Measurements from ENCODE around the gene ADAMTS12. TPM values are rescaled to one million over a fixed set of nuclear protein-coding genes. Genes with fewer than 3 reads are reported as not detected.

Gene ADAMTS12
- total RNA-seq, 1 experiment from 2014 or later, result 0.05 TPM

DNA sequence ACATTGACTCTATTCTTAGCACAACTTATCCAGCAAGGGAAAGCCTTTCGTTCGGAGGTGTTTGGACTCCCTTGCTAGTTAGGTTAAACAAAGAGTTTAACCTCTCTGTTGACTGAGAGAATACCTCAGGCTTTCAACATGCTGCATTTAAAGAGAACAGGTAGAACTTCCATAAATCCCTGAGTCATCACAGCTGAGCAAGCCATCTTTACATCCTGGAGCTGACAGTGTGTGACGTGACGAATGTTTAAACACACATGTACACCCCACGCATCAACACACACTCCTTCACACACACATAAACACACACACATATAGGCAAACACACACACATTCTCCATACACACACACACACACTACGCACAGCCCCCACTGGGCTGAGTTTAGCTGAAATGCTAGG lies 152.8 kb downstream of the ADAMTS12 start:
- Histone ChIP-seq H3K4me1 (ENCODE audit: control insufficient read depth in 1 of 2, insufficient read depth in 2 of 2, low read length in 2 of 2) (no peaks in the 10 kb centered on the region), H4K20me1 (ENCODE audit: insufficient read depth) (no peaks in the 10 kb centered on the region), H3K36me3 (ENCODE audit: control insufficient read depth in 1 of 2, insufficient read depth in 2 of 2, low read length in 2 of 2) (no peaks in the 10 kb centered on the region), H3K9me2 (ENCODE audit: insufficient read depth) (no peaks in the 10 kb centered on the region), H3K9ac (ENCODE audit: low read length) (no peak overlapping the region), H3K4me3 (replicated peaks in 1 of 2; ENCODE audit: low read depth in 1 of 2, low read length in 2 of 2) (no peak overlapping the region), H3K27ac (ENCODE audit: low read depth, low read length) (no peak overlapping the region), H3K79me2 (ENCODE audit: insufficient read depth, low read length) (no peaks in the 10 kb centered on the region), H3K9me3 (ENCODE audit: control insufficient read depth in 1 of 2, insufficient read depth in 1 of 2, low read depth in 1 of 2, low read length in 2 of 2) (no peaks in the 10 kb centered on the region), H2AFZ (ENCODE audit: low read depth, low read length, poor library complexity, severe bottlenecking) (no peak overlapping the region), H3K4me2 (ENCODE audit: low read length) (no peak overlapping the region), H3K27me3 (ENCODE audit: insufficient read depth, low read length) (peaks cover 45% of the 10 kb centered on the region)
- ChIA-PET RAD21 (ENCODE audit: low non-redundant PET in 1 of 2, low total read pairs in 2 of 2, uncharacterized antibody in 2 of 2, unreplicated experiment in 2 of 2) (no interaction called here), POLR2A (no interaction called here), CTCF (no interaction called here)
- ATAC-seq (no peak), DNase-seq (ENCODE audit: low read depth, low spot score) (no peak)
- BruUV-seq (replicated peaks), result no TSS peak
- TF ChIP-seq SP1 (IDR thresholded peaks at IDR 0.05; ENCODE audit: low read depth) (no peak), EZH2phosphoT487 (IDR thresholded peaks at IDR 0.05; ENCODE audit: borderline replicate concordance) (no peak), CEBPB (IDR thresholded peaks at IDR 0.05; ENCODE audit: low read depth) (no peak), SIN3A (IDR thresholded peaks at IDR 0.05; ENCODE audit: low read depth) (no peak), ELF1 (IDR thresholded peaks at IDR 0.05; ENCODE audit: borderline replicate concordance, low read depth) (no peak), EGR1 (IDR thresholded peaks at IDR 0.05; ENCODE audit: low read depth) (no peak), CBX3 (IDR thresholded peaks at IDR 0.05; ENCODE audit: low read depth) (no peak), POLR2AphosphoS5 (IDR thresholded peaks at IDR 0.05; ENCODE audit: low read depth, low read length) (no peak), JUND (IDR thresholded peaks at IDR 0.05) (no peak), EZH2 (IDR thresholded peaks at IDR 0.05) (no peak), RAD21 (IDR thresholded peaks at IDR 0.05; ENCODE audit: low read depth) (no peak), YY1 (IDR thresholded peaks at IDR 0.05; ENCODE audit: extremely low read depth, insufficient replicate concordance, low read depth, low read length) (no peak), ZFX (IDR thresholded peaks at IDR 0.05) (no peak), SRF (IDR thresholded peaks at IDR 0.05; ENCODE audit: low read depth) (no peak)
- TF ChIP-seq, protein P1, sequence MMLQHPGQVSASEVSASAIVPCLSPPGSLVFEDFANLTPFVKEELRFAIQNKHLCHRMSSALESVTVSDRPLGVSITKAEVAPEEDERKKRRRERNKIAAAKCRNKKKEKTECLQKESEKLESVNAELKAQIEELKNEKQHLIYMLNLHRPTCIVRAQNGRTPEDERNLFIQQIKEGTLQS (IDR thresholded peaks at IDR 0.05), result no peak
- TF ChIP-seq, protein P2, sequence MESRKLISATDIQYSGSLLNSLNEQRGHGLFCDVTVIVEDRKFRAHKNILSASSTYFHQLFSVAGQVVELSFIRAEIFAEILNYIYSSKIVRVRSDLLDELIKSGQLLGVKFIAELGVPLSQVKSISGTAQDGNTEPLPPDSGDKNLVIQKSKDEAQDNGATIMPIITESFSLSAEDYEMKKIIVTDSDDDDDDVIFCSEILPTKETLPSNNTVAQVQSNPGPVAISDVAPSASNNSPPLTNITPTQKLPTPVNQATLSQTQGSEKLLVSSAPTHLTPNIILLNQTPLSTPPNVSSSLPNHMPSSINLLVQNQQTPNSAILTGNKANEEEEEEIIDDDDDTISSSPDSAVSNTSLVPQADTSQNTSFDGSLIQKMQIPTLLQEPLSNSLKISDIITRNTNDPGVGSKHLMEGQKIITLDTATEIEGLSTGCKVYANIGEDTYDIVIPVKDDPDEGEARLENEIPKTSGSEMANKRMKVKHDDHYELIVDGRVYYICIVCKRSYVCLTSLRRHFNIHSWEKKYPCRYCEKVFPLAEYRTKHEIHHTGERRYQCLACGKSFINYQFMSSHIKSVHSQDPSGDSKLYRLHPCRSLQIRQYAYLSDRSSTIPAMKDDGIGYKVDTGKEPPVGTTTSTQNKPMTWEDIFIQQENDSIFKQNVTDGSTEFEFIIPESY (IDR thresholded peaks at IDR 0.05; ENCODE audit: extremely low read depth, insufficient replicate concordance, low read length), result no peak
- TF ChIP-seq, protein P3, sequence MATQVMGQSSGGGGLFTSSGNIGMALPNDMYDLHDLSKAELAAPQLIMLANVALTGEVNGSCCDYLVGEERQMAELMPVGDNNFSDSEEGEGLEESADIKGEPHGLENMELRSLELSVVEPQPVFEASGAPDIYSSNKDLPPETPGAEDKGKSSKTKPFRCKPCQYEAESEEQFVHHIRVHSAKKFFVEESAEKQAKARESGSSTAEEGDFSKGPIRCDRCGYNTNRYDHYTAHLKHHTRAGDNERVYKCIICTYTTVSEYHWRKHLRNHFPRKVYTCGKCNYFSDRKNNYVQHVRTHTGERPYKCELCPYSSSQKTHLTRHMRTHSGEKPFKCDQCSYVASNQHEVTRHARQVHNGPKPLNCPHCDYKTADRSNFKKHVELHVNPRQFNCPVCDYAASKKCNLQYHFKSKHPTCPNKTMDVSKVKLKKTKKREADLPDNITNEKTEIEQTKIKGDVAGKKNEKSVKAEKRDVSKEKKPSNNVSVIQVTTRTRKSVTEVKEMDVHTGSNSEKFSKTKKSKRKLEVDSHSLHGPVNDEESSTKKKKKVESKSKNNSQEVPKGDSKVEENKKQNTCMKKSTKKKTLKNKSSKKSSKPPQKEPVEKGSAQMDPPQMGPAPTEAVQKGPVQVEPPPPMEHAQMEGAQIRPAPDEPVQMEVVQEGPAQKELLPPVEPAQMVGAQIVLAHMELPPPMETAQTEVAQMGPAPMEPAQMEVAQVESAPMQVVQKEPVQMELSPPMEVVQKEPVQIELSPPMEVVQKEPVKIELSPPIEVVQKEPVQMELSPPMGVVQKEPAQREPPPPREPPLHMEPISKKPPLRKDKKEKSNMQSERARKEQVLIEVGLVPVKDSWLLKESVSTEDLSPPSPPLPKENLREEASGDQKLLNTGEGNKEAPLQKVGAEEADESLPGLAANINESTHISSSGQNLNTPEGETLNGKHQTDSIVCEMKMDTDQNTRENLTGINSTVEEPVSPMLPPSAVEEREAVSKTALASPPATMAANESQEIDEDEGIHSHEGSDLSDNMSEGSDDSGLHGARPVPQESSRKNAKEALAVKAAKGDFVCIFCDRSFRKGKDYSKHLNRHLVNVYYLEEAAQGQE (IDR thresholded peaks at IDR 0.05; ENCODE audit: low read depth), result no peak
- TF ChIP-seq, protein P4, sequence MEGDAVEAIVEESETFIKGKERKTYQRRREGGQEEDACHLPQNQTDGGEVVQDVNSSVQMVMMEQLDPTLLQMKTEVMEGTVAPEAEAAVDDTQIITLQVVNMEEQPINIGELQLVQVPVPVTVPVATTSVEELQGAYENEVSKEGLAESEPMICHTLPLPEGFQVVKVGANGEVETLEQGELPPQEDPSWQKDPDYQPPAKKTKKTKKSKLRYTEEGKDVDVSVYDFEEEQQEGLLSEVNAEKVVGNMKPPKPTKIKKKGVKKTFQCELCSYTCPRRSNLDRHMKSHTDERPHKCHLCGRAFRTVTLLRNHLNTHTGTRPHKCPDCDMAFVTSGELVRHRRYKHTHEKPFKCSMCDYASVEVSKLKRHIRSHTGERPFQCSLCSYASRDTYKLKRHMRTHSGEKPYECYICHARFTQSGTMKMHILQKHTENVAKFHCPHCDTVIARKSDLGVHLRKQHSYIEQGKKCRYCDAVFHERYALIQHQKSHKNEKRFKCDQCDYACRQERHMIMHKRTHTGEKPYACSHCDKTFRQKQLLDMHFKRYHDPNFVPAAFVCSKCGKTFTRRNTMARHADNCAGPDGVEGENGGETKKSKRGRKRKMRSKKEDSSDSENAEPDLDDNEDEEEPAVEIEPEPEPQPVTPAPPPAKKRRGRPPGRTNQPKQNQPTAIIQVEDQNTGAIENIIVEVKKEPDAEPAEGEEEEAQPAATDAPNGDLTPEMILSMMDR (IDR thresholded peaks at IDR 0.05 in 2 of 3, conservative IDR thresholded peaks at IDR 0.05 in 1 of 3; ENCODE audit: borderline replicate concordance in 1 of 3, insufficient read depth in 1 of 3, low read depth in 2 of 3, low read length in 2 of 3), result no peak
- intact Hi-C loops (cut with micrococcal nuclease), result no loop called here

Data from HCT116 (cell line).